ENCODE measurements around the gene CDKN2D.
A peak's percentile ranks its signal among the peaks of the same experiment; 100 is the strongest.

The CDKN2D gene

DNA sequence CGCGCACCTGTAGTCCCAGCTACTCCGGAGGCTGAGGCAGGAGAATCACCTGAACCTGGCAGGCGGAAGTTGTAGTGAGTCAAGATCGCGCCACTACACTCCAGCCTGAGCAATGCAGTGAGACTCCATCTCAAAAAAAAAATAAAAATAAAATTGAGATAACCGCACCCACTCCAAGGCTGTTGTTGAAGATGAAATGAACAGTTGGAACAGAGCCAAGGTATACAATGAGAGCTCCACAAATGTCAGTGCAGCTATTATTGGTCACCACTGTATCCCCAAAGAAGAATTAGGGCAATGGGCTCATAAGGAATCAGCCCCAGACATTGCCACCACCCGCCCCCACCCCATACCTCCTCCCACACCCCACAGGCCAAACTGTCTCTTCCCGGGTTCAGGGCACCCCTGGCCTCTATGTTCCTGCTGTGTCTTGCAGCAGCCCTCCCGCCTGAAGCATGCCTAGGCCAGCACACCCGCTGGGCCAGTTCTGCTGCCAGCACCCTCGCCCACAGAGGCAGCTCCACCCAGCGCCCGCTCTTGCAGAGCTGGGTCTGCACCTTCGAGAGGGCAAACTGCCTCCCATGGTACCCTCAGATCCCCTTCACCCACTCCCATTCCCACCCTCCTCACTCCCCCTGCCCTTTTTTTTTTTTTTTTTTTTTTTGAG, 48.0 kb downstream of the CDKN2D start:
- no peak for DNase-seq (ENCODE audit: low read depth, low spot score)

DNA sequence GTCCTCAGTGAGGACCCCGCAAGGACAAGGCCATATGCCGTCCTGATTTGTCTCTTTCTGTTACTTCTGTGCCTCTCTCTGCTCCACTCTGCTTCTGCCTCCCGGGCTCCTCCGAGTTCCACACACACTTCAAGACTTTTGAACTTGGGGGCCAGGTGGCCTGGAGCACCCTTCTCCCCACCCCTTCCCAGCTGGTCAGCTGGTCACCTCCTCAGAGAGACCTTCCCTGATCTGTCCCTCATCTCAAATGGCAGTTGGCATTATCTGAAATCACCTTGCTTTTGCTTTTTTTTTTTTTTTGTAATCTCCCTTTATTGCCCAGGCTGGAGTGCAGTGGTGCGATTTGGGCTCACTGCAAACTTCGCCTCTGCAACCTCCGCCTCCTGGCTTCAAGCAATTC, 49.4 kb downstream of the CDKN2D start:
- no peak for DNase-seq (ENCODE audit: low read depth, low spot score)

DNA sequence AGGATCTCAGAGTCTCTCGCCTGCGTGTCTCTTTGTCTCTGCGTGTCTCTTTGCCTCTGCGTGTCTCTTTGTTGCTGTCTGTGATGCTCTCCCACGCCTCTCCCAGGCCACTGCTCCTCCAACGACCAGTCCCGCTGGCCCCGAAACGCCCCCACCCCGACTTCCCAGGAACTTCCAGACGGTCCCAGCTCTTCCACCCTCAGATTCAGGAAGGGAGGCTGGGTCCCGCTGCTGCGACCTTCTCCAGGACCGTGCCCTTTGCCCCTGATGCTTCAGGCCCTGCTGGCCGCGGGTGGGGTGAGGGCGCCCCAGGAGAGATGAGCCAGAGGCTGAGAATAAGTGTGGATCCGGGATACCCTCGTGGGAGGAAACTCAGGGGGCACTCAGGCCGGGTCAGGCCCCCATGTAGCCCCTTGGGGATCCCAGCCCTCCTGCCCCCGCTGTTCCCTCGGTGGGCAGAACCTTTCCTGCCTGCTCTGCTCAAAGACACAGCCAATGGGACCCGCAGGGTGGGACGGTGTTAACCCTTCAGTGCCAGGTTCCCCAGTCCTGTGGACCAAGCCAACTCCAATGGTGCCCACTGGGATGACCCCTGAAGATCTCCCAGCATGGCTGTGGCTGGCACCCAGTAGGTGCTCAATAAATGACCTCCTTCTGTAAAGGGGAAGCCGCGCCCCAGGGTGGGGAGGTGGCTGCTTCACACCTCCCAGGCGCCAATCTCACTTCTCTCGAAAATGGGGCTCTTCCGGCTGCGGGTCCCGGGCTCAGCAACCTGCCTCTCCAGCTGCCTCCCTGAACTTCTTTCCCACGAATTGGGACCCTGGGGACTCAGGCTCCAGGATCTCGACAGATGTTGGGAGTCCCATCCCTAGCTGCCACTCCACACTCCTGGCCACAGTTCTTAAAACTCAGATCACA, 50.1 kb downstream of the CDKN2D start:
- no peak for DNase-seq (ENCODE audit: low read depth, low spot score)

DNA sequence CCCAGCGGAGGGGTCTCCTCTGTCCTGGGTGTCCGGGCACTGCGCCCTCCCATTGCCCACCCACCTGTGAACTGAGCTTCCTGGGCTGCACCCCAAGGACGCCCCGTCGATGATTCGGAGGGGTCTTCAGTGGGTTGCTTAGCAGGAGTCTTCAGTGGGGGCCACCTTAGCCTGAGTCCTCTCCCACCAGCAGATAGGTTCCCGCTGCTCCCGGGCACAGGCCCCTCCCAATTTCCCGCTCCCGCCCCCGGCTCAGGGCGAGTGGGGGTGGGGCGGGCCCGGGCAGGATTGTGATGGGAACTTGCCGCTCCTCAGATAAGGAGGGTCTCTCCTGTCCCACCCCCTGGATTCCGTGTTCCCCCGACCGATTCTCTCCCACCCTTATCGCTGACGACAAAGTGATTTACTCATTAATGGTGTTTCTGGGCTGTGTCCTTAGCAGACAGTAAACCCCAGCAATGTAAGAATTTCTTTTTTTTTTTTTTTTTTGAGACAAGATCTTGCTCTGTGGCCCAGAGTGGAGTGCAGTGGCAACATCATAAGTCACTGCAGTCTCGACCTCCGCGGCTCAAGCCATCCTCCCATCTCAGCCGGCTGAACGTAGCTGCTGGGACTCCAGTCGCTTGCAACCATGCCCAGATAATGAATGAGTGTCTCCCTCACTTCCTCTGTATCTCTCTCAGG, 50.9 kb downstream of the CDKN2D start:
- DNase-seq (ENCODE audit: low read depth, low spot score): peak; percentile 23

GRCh38 chr19:10517361-10517759, 51.4 kb downstream of the CDKN2D start, which contains the start of gene S1PR5:
TSS of gene S1PR5 (minus strand) at chr19:10517447. CDS start at chr19:10515011, 2,436 bp downstream.
- peak; percentile 18 for DNase-seq (ENCODE audit: low read depth, low spot score)

DNA sequence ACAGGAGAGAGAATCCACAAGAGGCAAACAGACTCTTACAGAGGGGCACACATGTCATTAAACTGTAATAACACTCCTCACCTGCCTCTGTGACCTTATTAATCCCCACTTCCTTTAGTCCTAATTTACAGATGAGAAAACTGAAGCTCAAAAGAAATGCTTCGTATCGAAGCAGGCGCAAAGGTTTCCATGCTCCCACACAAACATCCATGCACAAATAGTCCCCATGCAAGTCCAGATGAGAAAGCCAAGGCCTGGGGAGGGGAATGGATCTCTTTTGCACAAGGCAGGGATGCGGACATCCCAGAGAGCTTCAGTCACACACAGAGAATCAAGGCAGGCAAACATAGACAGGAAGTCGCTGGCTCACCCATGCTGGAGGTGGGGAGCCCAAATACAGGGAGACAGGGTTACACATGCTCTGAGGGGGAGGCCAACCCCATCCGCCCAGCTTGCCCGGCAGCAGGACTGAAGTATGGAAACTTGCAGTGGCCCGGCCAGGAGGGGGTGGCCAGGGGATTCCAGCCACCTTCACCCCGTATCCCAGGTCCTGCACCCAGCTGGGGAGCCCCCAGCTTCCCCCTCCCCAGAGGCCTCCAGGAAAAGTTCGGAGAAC, 52.0 kb downstream of the CDKN2D start:
- DNase-seq (ENCODE audit: low read depth, low spot score): no peak
